Measurements from ENCODE around the gene ADH5. TPM values are rescaled to one million over a fixed set of nuclear protein-coding genes. Genes with fewer than 3 reads are reported as not detected.

ADH5 gene
- total and polyA plus RNA-seq, 2 experiments from 2014 or later = 208 to 243 TPM

DNA sequence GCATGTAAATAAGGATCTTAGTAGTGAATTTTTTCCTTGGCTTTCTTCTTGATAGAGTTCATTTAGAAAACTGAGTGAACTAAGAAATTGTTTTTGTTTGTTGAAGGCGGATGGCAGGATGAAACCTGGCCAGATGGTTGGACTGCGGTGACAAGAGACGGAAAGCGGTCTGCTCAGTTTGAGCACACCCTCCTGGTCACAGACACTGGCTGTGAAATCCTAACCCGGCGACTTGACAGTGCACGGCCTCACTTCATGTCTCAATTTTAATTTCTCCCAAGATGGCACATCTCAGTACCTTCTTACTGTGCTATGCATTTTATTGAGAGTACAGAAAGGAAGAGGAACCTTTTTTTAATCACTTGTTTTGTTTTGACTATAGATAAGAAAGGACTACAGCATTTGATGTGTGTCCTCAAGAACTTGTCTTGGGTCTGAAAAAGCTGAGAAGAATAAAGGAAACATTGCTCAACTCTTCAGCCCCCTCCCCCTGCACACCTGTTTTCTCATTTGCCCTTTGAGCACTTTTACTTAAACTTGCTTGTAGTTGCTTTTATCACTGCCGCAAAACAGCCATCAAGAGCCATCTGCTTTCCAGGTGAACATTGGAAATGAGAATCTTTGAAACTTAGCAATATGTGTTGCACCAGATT is 27.4 kb downstream of the ADH5 start:
- Histone ChIP-seq H3F3A (ENCODE audit: insufficient read depth) (peaks cover 35% of the 10 kb centered on the region), H3K9me3 (ENCODE audit: low read depth) (no peaks in the 10 kb centered on the region), H3K4me1 (ENCODE audit: insufficient read depth) (peaks cover 41% of the 10 kb centered on the region), H3K27me3 (replicated peaks; ENCODE audit: insufficient read depth) (no peaks in the 10 kb centered on the region), H3K79me2 (ENCODE audit: insufficient read depth) (peaks cover 24% of the 10 kb centered on the region; the same call in 1 of the 2 replicates), H3K36me3 (ENCODE audit: low read depth) (no peaks in the 10 kb centered on the region; the same call in 1 of the 2 replicates), H3K4me2 (ENCODE audit: unreplicated experiment) (peak overlapping the region; percentile 72), H4K20me1 (ENCODE audit: insufficient read depth) (no peaks in the 10 kb centered on the region), H3K4me3 (peak overlapping the region; percentile 26; the same call in 1 of the 2 replicates), H3K27ac (peak overlapping the region; percentile 80), H2AFZ (peak overlapping the region; percentile 43; the same call in 1 of the 2 replicates), H3K9me2 (ENCODE audit: insufficient read depth) (no peaks in the 10 kb centered on the region), H3K9ac (peak overlapping the region; percentile 34; the same call in 1 of the 2 replicates)
- no peak for TF ChIP-seq EZH2phosphoT487 (IDR thresholded peaks at IDR 0.05; ENCODE audit: insufficient read depth, low read depth)
- TF ChIP-seq EZH2 (IDR thresholded peaks at IDR 0.05; ENCODE audit: insufficient read depth, poor library complexity, severe bottlenecking) = no peak
- 27 to 28% methylated on average over 8 of the region's 8 CpGs for WGBS, 2 experiments (ENCODE audit: low coverage in 1 of 2, low lambda C conversion rate in 2 of 2, missing lambda C conversion rate in 2 of 2)
- in situ Hi-C loops (cut with MboI) = no loop called here
- peak; percentile 37 for DNase-seq

DNA sequence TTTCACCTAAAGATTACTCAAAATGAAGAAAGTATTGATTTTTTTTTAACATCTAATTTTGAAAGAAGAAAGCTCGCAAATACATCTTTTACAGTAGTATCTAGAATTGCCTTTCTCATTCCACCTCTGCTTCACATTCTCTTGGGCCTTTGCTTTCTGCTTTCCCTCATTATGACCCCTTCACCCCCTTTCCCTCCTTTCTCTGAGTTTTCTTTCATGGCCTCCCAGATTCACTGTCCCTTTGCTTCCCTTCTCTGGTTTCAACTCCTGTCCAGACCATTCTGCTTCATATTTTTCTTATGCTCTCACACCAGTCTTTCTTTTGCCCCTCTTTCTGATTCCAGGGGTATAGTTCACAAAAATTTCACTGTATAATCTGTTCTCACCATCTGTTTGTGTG is 29.0 kb downstream of the ADH5 start:
- TF ChIP-seq EZH2 (IDR thresholded peaks at IDR 0.05; ENCODE audit: insufficient read depth, poor library complexity, severe bottlenecking) (no peak), EZH2phosphoT487 (IDR thresholded peaks at IDR 0.05; ENCODE audit: insufficient read depth, low read depth) (no peak)
- no peaks in the 10 kb centered on the region for H3K9me2 ChIP-seq (ENCODE audit: insufficient read depth)
- H3K4me3 ChIP-seq = peak overlapping the region; percentile 44
- H3K79me2 ChIP-seq (ENCODE audit: insufficient read depth) = peaks cover 24% of the 10 kb centered on the region; the same call in 1 of the 2 replicates
- peak overlapping the region; percentile 65 for H3K27ac ChIP-seq
- peak overlapping the region; percentile 70 for H3K4me2 ChIP-seq (ENCODE audit: unreplicated experiment)
- 100% methylated on average over 1 of the region's 1 CpG for WGBS, 2 experiments (ENCODE audit: low coverage in 1 of 2, low lambda C conversion rate in 2 of 2, missing lambda C conversion rate in 2 of 2)
- H3K9ac ChIP-seq = peak overlapping the region; percentile 14; the same call in 1 of the 2 replicates
- peaks cover 47% of the 10 kb centered on the region for H3K4me1 ChIP-seq (ENCODE audit: insufficient read depth)
- in situ Hi-C loops (cut with MboI) = no loop called here
- H3K36me3 ChIP-seq (ENCODE audit: low read depth) = no peaks in the 10 kb centered on the region; the same call in 1 of the 2 replicates
- H3K27me3 ChIP-seq (replicated peaks; ENCODE audit: insufficient read depth) = no peaks in the 10 kb centered on the region
- H3F3A ChIP-seq (ENCODE audit: insufficient read depth) = peaks cover 39% of the 10 kb centered on the region
- H3K9me3 ChIP-seq (ENCODE audit: low read depth) = no peaks in the 10 kb centered on the region
- no peak for DNase-seq
- no peaks in the 10 kb centered on the region for H4K20me1 ChIP-seq (ENCODE audit: insufficient read depth)
- peak overlapping the region; percentile 12; the same call in 1 of the 2 replicates for H2AFZ ChIP-seq

DNA sequence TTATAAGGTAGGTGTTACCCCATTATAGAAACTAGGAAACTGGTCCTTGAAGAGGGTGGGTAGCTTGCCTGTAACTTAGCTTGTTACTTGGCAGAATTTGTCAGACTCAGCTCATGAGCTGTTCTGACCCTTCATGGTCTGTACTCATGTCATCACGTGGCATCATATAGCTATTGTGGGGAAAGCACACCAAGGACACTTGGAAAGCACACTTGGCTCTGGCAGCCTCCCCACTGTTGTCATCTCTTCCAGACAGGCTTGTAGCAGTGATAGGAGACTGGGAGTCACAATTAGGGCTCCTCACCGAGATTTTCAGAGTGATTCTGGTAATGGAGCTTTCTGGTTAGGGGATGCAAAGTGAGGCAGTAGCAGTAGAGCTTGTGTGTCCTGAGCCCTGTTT is 30.4 kb downstream of the ADH5 start:
- Histone ChIP-seq H2AFZ (no peak overlapping the region), H3K79me2 (ENCODE audit: insufficient read depth) (peaks cover 24% of the 10 kb centered on the region; the same call in 1 of the 2 replicates), H3K4me3 (no peak overlapping the region), H3K9me3 (ENCODE audit: low read depth) (no peaks in the 10 kb centered on the region), H3K36me3 (ENCODE audit: low read depth) (peaks cover 3% of the 10 kb centered on the region), H3K4me2 (ENCODE audit: unreplicated experiment) (no peak overlapping the region), H3K9ac (no peak overlapping the region), H3F3A (ENCODE audit: insufficient read depth) (peaks cover 37% of the 10 kb centered on the region), H3K4me1 (ENCODE audit: insufficient read depth) (peaks cover 47% of the 10 kb centered on the region), H3K27ac (no peak overlapping the region), H4K20me1 (ENCODE audit: insufficient read depth) (no peaks in the 10 kb centered on the region), H3K9me2 (ENCODE audit: insufficient read depth) (no peaks in the 10 kb centered on the region), H3K27me3 (replicated peaks; ENCODE audit: insufficient read depth) (no peaks in the 10 kb centered on the region)
- in situ Hi-C loops (cut with MboI) = no loop called here
- DNase-seq = no peak
- WGBS, 2 experiments (ENCODE audit: low coverage in 1 of 2, low lambda C conversion rate in 2 of 2, missing lambda C conversion rate in 2 of 2) = 83 to 86% methylated on average over 2 of the region's 2 CpGs
- TF ChIP-seq EZH2 (IDR thresholded peaks at IDR 0.05; ENCODE audit: insufficient read depth, poor library complexity, severe bottlenecking) (no peak), EZH2phosphoT487 (IDR thresholded peaks at IDR 0.05; ENCODE audit: insufficient read depth, low read depth) (no peak)

DNA sequence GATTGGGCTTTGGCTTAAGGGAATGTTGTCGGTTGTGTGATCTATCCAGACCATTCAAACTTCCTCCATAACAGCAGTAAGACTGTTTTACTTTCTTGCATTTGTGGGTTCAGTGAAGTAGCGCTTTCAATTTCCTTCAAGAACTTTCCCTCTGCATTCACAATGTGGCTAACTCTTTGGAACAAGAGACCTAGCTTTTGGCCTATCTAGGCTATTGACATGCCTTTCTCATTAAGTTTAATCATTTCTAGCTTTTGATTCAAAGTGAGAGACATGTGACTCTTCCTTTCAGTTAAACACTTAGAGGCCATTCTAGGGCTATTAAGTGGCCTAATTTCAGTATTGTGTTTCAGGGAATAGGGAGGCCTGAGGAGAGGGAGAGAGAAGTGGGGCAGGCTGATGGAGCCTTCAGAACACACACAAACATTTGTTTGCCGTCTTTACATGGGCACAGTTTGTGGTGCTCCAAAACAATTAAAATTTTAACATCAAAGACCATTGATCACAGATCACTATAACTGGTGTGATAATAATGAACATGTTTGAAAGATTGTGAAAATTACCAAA is 34.1 kb downstream of the ADH5 start:
- Histone ChIP-seq H3K4me1 (ENCODE audit: insufficient read depth) (peaks cover 19% of the 10 kb centered on the region), H3K79me2 (ENCODE audit: insufficient read depth) (peaks cover 29% of the 10 kb centered on the region; the same call in 1 of the 2 replicates), H3K36me3 (ENCODE audit: low read depth) (peaks cover 23% of the 10 kb centered on the region), H3K27ac (no peak overlapping the region), H3K4me2 (ENCODE audit: unreplicated experiment) (no peak overlapping the region), H2AFZ (no peak overlapping the region), H3F3A (ENCODE audit: insufficient read depth) (peaks cover 17% of the 10 kb centered on the region), H3K9me2 (ENCODE audit: insufficient read depth) (no peaks in the 10 kb centered on the region), H3K27me3 (replicated peaks; ENCODE audit: insufficient read depth) (no peaks in the 10 kb centered on the region), H3K4me3 (no peak overlapping the region), H4K20me1 (ENCODE audit: insufficient read depth) (no peaks in the 10 kb centered on the region), H3K9me3 (ENCODE audit: low read depth) (no peaks in the 10 kb centered on the region), H3K9ac (no peak overlapping the region)
- no peak for DNase-seq
- in situ Hi-C loops (cut with MboI) = no loop called here
- TF ChIP-seq EZH2 (IDR thresholded peaks at IDR 0.05; ENCODE audit: insufficient read depth, poor library complexity, severe bottlenecking) (no peak), EZH2phosphoT487 (IDR thresholded peaks at IDR 0.05; ENCODE audit: insufficient read depth, low read depth) (no peak)
- WGBS, 2 experiments (ENCODE audit: low coverage in 1 of 2, low lambda C conversion rate in 2 of 2, missing lambda C conversion rate in 2 of 2) = 26 to 32% methylated on average over 3 of the region's 3 CpGs

Measured in GM23248 (cell line).